ENCODE measurements around the gene TAPBP. TPM values are rescaled to one million over a fixed set of nuclear protein-coding genes. Genes with fewer than 3 reads are reported as not detected.

TAPBP gene
- total RNA-seq, 4 donors from 2014 or later = 69.8 to 150 (median 86.6) TPM

- no CpG with 5 or more reads among the region's 16 CpGs for WGBS
- DNase-seq (ENCODE audit: extremely low spot score) = no peak
- H3K4me1 ChIP-seq = peaks cover 21 to 47% (median 34%) of the 10 kb centered on the region in 4 donors
- H3K27me3 ChIP-seq = no peaks in the 10 kb centered on the region
- H3K36me3 ChIP-seq = peaks cover 22 to 58% (median 49%) of the 10 kb centered on the region in 4 donors
- no peak overlapping the region for H3K27ac ChIP-seq (replicated peaks in 1 of 4)
- H3K4me3 ChIP-seq = no peak overlapping the region
- no peaks in the 10 kb centered on the region for H3K9me3 ChIP-seq
- TF ChIP-seq POLR2AphosphoS5 (IDR thresholded peaks at IDR 0.05) (no peak), POLR2A (IDR thresholded peaks at IDR 0.05; ENCODE audit: low read depth) (no peak), CTCF (IDR thresholded peaks at IDR 0.05) (no peak), EP300 (IDR thresholded peaks at IDR 0.05) (no peak)
- intact Hi-C loops (cut with DNase I) = no loop called here
These were observed 9.7 kb downstream of the TAPBP start for GRCh38 chr6:33304216-33304615.

GRCh38 chr6:33301877-33302276 is 12.0 kb downstream of the TAPBP start:
- no peak overlapping the region for H3K4me3 ChIP-seq
- no peak for DNase-seq (ENCODE audit: extremely low spot score)
- no peak overlapping the region for H3K27ac ChIP-seq (replicated peaks in 1 of 4)
- no peaks in the 10 kb centered on the region for H3K27me3 ChIP-seq
- intact Hi-C loops (cut with DNase I) = no loop called here
- TF ChIP-seq POLR2AphosphoS5 (IDR thresholded peaks at IDR 0.05) = no peak
- no peak for TF ChIP-seq EP300 (IDR thresholded peaks at IDR 0.05)
- TF ChIP-seq POLR2A (IDR thresholded peaks at IDR 0.05; ENCODE audit: low read depth) = no peak
- TF ChIP-seq CTCF (IDR thresholded peaks at IDR 0.05) = no peak
- peaks cover 30 to 62% (median 46%) of the 10 kb centered on the region in 4 donors for H3K4me1 ChIP-seq
- H3K9me3 ChIP-seq = no peaks in the 10 kb centered on the region
- WGBS = 91% methylated on average over 3 of the region's 3 CpGs
- peaks cover 22 to 55% (median 44%) of the 10 kb centered on the region in 4 donors for H3K36me3 ChIP-seq

- intact Hi-C loops (cut with DNase I) = no loop called here
These were observed 14.5 kb downstream of the TAPBP start for GRCh38 chr6:33299237-33299944.

GRCh38 chr6:33298773-33299236 is 15.1 kb downstream of the TAPBP start, which contains the start of gene RGL2:
TSS of gene RGL2 (minus strand) at chr6:33298942. CDS start at chr6:33298610, 332 bp downstream.
- no CpG with 5 or more reads among the region's 34 CpGs for WGBS
- Histone ChIP-seq H3K27me3 (no peaks in the 10 kb centered on the region), H3K36me3 (peaks cover 18 to 56% (median 52%) of the 10 kb centered on the region in 4 donors), H3K4me3 (peak within 1 kb of the TSS; percentile 69 to 98 (median 82)), H3K4me1 (peaks cover 28 to 60% (median 42%) of the 10 kb centered on the region in 4 donors), H3K9me3 (no peaks in the 10 kb centered on the region), H3K27ac (replicated peaks in 1 of 4) (peak within 1 kb of the TSS; percentile 93 to 99 (median 98))
- peak; percentile 96 for DNase-seq (ENCODE audit: extremely low spot score)
- TF ChIP-seq CTCF (IDR thresholded peaks at IDR 0.05) = no peak
- TF ChIP-seq POLR2A (IDR thresholded peaks at IDR 0.05; ENCODE audit: low read depth) = no peak
- TF ChIP-seq POLR2AphosphoS5 (IDR thresholded peaks at IDR 0.05) = no peak
- no peak for TF ChIP-seq EP300 (IDR thresholded peaks at IDR 0.05)
- intact Hi-C loops (cut with DNase I) = no loop called here

More at GRCh38 chr6:33299237-33299944, 14.5 kb downstream of the TAPBP start:
- H3K36me3 ChIP-seq = peaks cover 23 to 56% (median 53%) of the 10 kb centered on the region in 4 donors
- TF ChIP-seq CTCF (IDR thresholded peaks at IDR 0.05) = peak; percentile 70 to 80 (median 78)
- peak; percentile 35 for TF ChIP-seq POLR2A (IDR thresholded peaks at IDR 0.05; ENCODE audit: low read depth)
- peak; percentile 85 to 96 for TF ChIP-seq POLR2AphosphoS5 (IDR thresholded peaks at IDR 0.05)
- no peak for TF ChIP-seq EP300 (IDR thresholded peaks at IDR 0.05)
- peak; percentile 97 for DNase-seq (ENCODE audit: extremely low spot score)
- WGBS = 1% methylated on average over 17 of the region's 54 CpGs
- no peaks in the 10 kb centered on the region for H3K27me3 ChIP-seq
- H3K4me1 ChIP-seq = peaks cover 28 to 59% (median 45%) of the 10 kb centered on the region in 4 donors
- no peaks in the 10 kb centered on the region for H3K9me3 ChIP-seq
- H3K4me3 ChIP-seq = peak overlapping the region; percentile 69 to 98 (median 82)
- H3K27ac ChIP-seq (replicated peaks in 1 of 4) = peak overlapping the region; percentile 93 to 99 (median 98)
